Skeletal muscle satellite cell (primary cell): ENCODE measurements around the gene PTPRA.

ENCODE experiments used
- H3K27me3 ChIP-seq: 2 replicates; pipeline ENCODE4 v1.7.0; 2013; ENCODE audit warnings: low read length; ENCODE audit not compliant: control insufficient read depth, insufficient read depth
- H3K36me3 ChIP-seq: 2 replicates; pipeline ENCODE4 v1.7.0; 2013; ENCODE audit warnings: mild to moderate bottlenecking, control low read depth, low read length; ENCODE audit not compliant: insufficient read depth
- H3K4me1 ChIP-seq: 2 replicates; pipeline ENCODE4 v1.7.0; 2013; ENCODE audit warnings: low read length; ENCODE audit not compliant: control insufficient read depth, insufficient read depth
- H3K4me2 ChIP-seq: 2 replicates; pipeline ENCODE4 v1.7.0; 2013; ENCODE audit warnings: mild to moderate bottlenecking, low read length
- H3K4me3 ChIP-seq: 2 replicates; pipeline ENCODE4 v1.7.0; 2013; ENCODE audit warnings: low read length
- H3K9ac ChIP-seq: 2 replicates; pipeline ENCODE4 v1.7.0; 2013; ENCODE audit warnings: mild to moderate bottlenecking, low read depth, low read length, moderate library complexity
- H3K9me3 ChIP-seq: replicated peaks from 2 replicates; pipeline ENCODE4 v1.7.0; 2013; ENCODE audit warnings: mild to moderate bottlenecking, control low read depth, low read length

PTPRA gene

GRCh38 chr20:2948968-2949367 lies 75.7 kb downstream of the PTPRA start:
- Histone ChIP-seq H3K36me3 (peaks cover 7% of the 10 kb centered on the region), H3K9ac (no peak overlapping the region), H3K4me3 (no peak overlapping the region), H3K4me1 (no peaks in the 10 kb centered on the region), H3K9me3 (no peaks in the 10 kb centered on the region), H3K4me2 (no peak overlapping the region), H3K27me3 (no peaks in the 10 kb centered on the region)

- Histone ChIP-seq H3K4me2 (no peak overlapping the region), H3K4me1 (no peaks in the 10 kb centered on the region), H3K27me3 (no peaks in the 10 kb centered on the region), H3K9ac (no peak overlapping the region), H3K36me3 (peaks cover 4% of the 10 kb centered on the region), H3K4me3 (no peak overlapping the region), H3K9me3 (no peaks in the 10 kb centered on the region)
Observed at GRCh38 chr20:2952766-2953165, 79.5 kb downstream of the PTPRA start.

- H3K4me1 ChIP-seq: no peaks in the 10 kb centered on the region
- H3K27me3 ChIP-seq: no peaks in the 10 kb centered on the region
- H3K4me2 ChIP-seq: no peak overlapping the region
- H3K9me3 ChIP-seq: no peaks in the 10 kb centered on the region
- H3K9ac ChIP-seq: no peak overlapping the region
- H3K36me3 ChIP-seq: peaks cover 4% of the 10 kb centered on the region
- no peak overlapping the region for H3K4me3 ChIP-seq
Observed at GRCh38 chr20:2955257-2955970, 82.1 kb downstream of the PTPRA start.

- H3K27me3 ChIP-seq: no peaks in the 10 kb centered on the region
- no peak overlapping the region for H3K4me2 ChIP-seq
- no peak overlapping the region for H3K9ac ChIP-seq
- no peak overlapping the region for H3K4me3 ChIP-seq
- peaks cover 2% of the 10 kb centered on the region for H3K36me3 ChIP-seq
- no peaks in the 10 kb centered on the region for H3K9me3 ChIP-seq
- no peaks in the 10 kb centered on the region for H3K4me1 ChIP-seq
Observed at GRCh38 chr20:2956480-2956879, 83.2 kb downstream of the PTPRA start.

- H3K36me3 ChIP-seq: peaks cover 15% of the 10 kb centered on the region
- H3K9ac ChIP-seq: no peak overlapping the region
- H3K27me3 ChIP-seq: no peaks in the 10 kb centered on the region
- H3K9me3 ChIP-seq: no peaks in the 10 kb centered on the region
- no peak overlapping the region for H3K4me2 ChIP-seq
- no peak overlapping the region for H3K4me3 ChIP-seq
- no peaks in the 10 kb centered on the region for H3K4me1 ChIP-seq
Observed at GRCh38 chr20:2967841-2968240, 94.6 kb downstream of the PTPRA start.

GRCh38 chr20:2972126-2972525 lies 98.8 kb downstream of the PTPRA start:
- H3K4me2 ChIP-seq: no peak overlapping the region
- H3K9me3 ChIP-seq: no peaks in the 10 kb centered on the region
- no peaks in the 10 kb centered on the region for H3K4me1 ChIP-seq
- no peaks in the 10 kb centered on the region for H3K27me3 ChIP-seq
- no peak overlapping the region for H3K4me3 ChIP-seq
- H3K36me3 ChIP-seq: no peaks in the 10 kb centered on the region
- H3K9ac ChIP-seq: no peak overlapping the region

- H3K4me1 ChIP-seq: no peaks in the 10 kb centered on the region
- no peak overlapping the region for H3K9ac ChIP-seq
- H3K4me2 ChIP-seq: no peak overlapping the region
- H3K27me3 ChIP-seq: no peaks in the 10 kb centered on the region
- no peak overlapping the region for H3K4me3 ChIP-seq
- peaks cover 4% of the 10 kb centered on the region for H3K36me3 ChIP-seq
- no peaks in the 10 kb centered on the region for H3K9me3 ChIP-seq
Observed at GRCh38 chr20:2973574-2973973, 100.3 kb downstream of the PTPRA start.

- Histone ChIP-seq H3K9me3 (no peaks in the 10 kb centered on the region), H3K4me2 (no peak overlapping the region), H3K4me1 (no peaks in the 10 kb centered on the region), H3K27me3 (no peaks in the 10 kb centered on the region), H3K9ac (no peak overlapping the region), H3K36me3 (peaks cover 4% of the 10 kb centered on the region), H3K4me3 (no peak overlapping the region)
Observed at GRCh38 chr20:2978519-2978918, 105.2 kb downstream of the PTPRA start.

GRCh38 chr20:2981646-2982045 lies 108.4 kb downstream of the PTPRA start:
- Histone ChIP-seq H3K4me3 (no peak overlapping the region), H3K4me2 (no peak overlapping the region), H3K9ac (no peak overlapping the region), H3K36me3 (peaks cover 4% of the 10 kb centered on the region), H3K9me3 (no peaks in the 10 kb centered on the region), H3K27me3 (no peaks in the 10 kb centered on the region), H3K4me1 (peaks cover 25% of the 10 kb centered on the region)

- H3K4me3 ChIP-seq: no peak overlapping the region
- peaks cover 15% of the 10 kb centered on the region for H3K36me3 ChIP-seq
- peaks cover 28% of the 10 kb centered on the region for H3K4me1 ChIP-seq
- H3K9ac ChIP-seq: no peak overlapping the region
- H3K27me3 ChIP-seq: no peaks in the 10 kb centered on the region
- H3K4me2 ChIP-seq: no peak overlapping the region
- no peaks in the 10 kb centered on the region for H3K9me3 ChIP-seq
Observed at GRCh38 chr20:2983508-2983907, 110.2 kb downstream of the PTPRA start.

GRCh38 chr20:2984028-2984501 lies 110.8 kb downstream of the PTPRA start:
- Histone ChIP-seq H3K4me1 (peaks cover 28% of the 10 kb centered on the region), H3K27me3 (no peaks in the 10 kb centered on the region), H3K4me2 (peak overlapping the region; percentile 28), H3K9ac (no peak overlapping the region), H3K9me3 (no peaks in the 10 kb centered on the region), H3K4me3 (no peak overlapping the region), H3K36me3 (peaks cover 21% of the 10 kb centered on the region)

GRCh38 chr20:2984956-2985661 lies 111.8 kb downstream of the PTPRA start:
- Histone ChIP-seq H3K4me2 (peak overlapping the region; percentile 58), H3K27me3 (no peaks in the 10 kb centered on the region), H3K4me1 (peaks cover 28% of the 10 kb centered on the region), H3K36me3 (peaks cover 24% of the 10 kb centered on the region), H3K9ac (no peak overlapping the region), H3K4me3 (peak overlapping the region; percentile 33), H3K9me3 (no peaks in the 10 kb centered on the region)
